IPS-NIHi7 (cell line): ENCODE results near the gene SOX1.

Source experiments
- DNase-seq: peaks from one replicate; pipeline ENCODE4 v3.0.0; 2012; ENCODE audit warnings: mixed read lengths; ENCODE audit errors: extremely low spot score

Gene SOX1

GRCh38 chr13:112058941-112059340 is 8.0 kb upstream of the SOX1 start:
- DNase-seq = no peak

GRCh38 chr13:112059457-112060281 is 7.3 kb upstream of the SOX1 start:
- DNase-seq = no peak

GRCh38 chr13:112060282-112060830 is 6.6 kb upstream of the SOX1 start:
- no peak for DNase-seq

- DNase-seq = no peak
Measured at GRCh38 chr13:112060899-112061366, 6.0 kb upstream of the SOX1 start.

GRCh38 chr13:112061367-112062061 is 5.4 kb upstream of the SOX1 start:
- no peak for DNase-seq

- no peak for DNase-seq
Measured at GRCh38 chr13:112062072-112062567, 4.8 kb upstream of the SOX1 start.

GRCh38 chr13:112062571-112063570 is 4.1 kb upstream of the SOX1 start:
- peak; percentile 55 for DNase-seq

- no peak for DNase-seq
Measured at GRCh38 chr13:112063807-112064206, 3.1 kb upstream of the SOX1 start.

- no peak for DNase-seq
Measured at GRCh38 chr13:112064222-112064621, 2.7 kb upstream of the SOX1 start.

GRCh38 chr13:112065521-112065866 is 1.5 kb upstream of the SOX1 start:
- DNase-seq = no peak

- no peak for DNase-seq
Measured at GRCh38 chr13:112065867-112066623, 904 bp upstream of the SOX1 start.

DNA sequence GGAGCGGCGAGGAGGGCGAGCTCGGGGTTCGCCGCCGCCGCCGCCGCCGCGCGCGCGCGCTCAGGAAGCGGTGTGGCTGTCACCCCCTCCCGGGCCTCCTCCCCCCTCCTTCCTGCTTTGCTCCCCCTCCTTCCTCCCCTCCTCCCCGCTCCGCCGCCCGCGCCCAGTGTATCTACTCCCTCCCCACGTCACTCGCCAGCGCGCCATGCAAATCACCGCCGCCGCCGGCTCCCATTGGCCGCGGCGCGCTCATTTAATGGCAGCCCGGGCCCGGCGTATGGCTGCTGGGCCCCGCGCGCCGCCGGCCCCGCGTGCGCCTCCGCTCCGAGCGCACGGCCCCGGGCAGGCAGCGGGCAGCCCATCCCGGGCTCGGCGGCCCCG is 335 bp upstream of the SOX1 start:
- peak; percentile 70 for DNase-seq

DNA sequence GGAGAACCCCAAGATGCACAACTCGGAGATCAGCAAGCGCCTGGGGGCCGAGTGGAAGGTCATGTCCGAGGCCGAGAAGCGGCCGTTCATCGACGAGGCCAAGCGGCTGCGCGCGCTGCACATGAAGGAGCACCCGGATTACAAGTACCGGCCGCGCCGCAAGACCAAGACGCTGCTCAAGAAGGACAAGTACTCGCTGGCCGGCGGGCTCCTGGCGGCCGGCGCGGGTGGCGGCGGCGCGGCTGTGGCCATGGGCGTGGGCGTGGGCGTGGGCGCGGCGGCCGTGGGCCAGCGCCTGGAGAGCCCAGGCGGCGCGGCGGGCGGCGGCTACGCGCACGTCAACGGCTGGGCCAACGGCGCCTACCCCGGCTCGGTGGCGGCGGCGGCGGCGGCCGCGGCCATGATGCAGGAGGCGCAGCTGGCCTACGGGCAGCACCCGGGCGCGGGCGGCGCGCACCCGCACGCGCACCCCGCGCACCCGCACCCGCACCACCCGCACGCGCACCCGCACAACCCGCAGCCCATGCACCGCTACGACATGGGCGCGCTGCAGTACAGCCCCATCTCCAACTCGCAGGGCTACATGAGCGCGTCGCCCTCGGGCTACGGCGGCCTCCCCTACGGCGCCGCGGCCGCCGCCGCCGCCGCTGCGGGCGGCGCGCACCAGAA is 1.1 kb downstream of the SOX1 start:
- DNase-seq = no peak

DNA sequence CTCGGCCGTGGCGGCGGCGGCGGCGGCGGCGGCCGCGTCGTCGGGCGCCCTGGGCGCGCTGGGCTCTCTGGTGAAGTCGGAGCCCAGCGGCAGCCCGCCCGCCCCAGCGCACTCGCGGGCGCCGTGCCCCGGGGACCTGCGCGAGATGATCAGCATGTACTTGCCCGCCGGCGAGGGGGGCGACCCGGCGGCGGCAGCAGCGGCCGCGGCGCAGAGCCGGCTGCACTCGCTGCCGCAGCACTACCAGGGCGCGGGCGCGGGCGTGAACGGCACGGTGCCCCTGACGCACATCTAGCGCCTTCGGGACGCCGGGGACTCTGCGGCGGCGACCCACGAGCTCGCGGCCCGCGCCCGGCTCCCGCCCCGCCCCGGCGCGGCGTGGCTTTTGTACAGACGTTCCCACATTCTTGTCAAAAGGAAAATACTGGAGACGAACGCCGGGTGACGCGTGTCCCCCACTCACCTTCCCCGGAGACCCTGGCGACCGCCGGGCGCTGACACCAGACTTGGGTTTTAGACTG is 1.7 kb downstream of the SOX1 start:
- DNase-seq = no peak

DNA sequence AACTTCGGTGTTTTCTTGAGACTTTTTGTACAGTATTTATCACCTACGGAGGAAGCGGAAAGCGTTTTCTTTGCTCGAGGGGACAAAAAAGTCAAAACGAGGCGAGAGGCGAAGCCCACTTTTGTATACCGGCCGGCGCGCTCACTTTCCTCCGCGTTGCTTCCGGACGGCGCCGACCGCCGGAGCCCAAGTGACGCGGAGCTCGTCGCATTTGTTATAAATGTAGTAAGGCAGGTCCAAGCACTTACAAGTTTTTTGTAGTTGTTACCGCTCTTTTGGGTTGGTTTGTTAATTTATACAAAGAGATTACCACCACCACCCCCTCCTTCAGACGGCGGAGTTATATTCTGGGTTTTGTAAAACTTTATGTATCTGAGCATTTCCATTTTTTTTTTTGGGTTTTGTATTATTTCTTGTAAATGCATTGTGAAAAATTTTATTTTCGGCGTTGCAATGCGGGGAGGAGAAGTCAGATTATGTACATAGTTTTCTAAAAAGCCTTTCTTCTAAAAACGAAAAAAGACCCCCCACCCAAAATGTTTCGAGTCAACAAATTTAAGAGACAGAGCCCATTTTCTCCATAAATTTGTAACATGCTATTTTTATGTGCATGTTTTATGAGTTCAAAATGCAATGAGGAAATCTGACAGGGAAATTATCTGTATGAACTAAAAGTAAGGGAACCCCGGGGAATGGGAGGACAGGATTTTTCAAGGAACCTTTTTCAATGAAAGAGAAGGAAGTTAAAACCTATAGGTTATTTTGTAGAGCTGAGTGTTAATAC is 2.3 kb downstream of the SOX1 start:
- no peak for DNase-seq

- no peak for DNase-seq
Measured at GRCh38 chr13:112069845-112070251, 2.9 kb downstream of the SOX1 start.

DNA sequence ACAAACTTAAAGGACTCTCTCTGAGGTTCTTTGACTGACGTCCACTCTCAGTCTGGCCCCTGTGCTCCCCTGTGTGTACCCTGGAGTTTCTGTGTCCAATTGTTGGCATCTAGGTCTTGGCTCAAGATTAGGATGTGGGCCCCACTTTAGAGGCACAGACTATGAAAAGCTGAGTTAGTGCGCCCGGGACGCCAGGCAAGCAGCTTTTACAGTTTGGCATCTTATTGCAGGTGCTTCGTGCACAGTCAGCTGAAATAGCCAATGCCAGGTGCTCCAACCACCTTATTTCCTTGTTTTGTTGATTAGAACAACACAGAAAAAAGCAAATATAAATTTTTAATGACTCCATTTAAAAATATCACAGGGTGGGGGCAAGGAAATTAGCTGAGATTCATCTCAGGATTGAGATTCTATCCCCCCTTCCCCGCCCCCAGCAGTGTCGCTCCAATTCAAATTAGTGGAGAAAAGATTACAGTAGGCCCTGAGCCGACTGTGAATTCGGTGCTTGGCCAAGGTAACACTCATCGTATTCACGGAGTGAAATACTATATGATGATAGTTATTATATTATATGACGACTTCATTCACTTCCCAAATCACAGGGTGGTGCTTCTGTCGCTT is 4.3 kb downstream of the SOX1 start:
- DNase-seq = no peak

DNA sequence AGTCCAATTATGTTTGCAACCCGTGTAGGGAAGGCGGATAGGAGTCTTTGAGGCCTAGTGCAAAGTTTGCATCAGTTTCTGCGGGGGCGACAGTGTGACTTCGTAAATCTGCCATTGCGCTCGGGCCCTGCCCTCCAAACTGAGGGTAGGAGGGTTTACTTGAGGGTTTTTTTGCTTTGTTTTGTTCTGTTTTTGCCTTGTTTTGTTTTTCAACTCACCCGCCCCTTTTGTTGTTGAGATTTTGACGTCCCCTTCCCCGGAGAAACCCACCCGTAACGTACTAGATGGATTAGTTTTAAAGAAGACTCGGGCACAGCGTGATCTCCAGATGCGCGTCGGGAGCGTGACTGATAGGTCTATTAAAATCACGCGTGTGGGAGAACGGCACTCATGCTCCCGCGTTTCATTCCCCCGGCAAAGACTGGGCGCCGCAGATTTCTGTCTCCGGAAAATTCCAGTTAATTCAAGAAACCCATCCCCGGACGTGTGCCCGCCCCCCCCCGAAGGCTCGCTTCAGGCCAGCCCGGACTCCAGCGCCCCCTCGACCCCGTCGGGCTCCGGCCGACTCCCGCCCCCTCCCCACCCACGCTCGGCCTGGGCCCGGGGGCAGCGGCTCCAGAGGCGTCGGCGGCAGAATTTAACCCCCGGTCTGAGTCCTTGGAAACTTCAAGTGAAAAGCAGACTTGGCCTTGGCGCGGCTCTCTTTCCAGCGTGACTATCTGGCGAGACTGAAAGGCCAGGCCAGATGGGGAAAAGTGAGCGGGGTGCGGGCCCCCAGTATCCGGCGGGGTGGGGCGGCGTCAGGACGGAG is 5.0 kb downstream of the SOX1 start:
- no peak for DNase-seq
